ENCODE data around the gene DOK3. TPM values are rescaled to one million over a fixed set of nuclear protein-coding genes. Genes with fewer than 3 reads are reported as not detected.
A peak's percentile ranks its signal among the peaks of the same experiment; 100 is the strongest.

DOK3 gene
- total RNA-seq, 1 experiment from 2014 or later, result 12.4 TPM

DNA sequence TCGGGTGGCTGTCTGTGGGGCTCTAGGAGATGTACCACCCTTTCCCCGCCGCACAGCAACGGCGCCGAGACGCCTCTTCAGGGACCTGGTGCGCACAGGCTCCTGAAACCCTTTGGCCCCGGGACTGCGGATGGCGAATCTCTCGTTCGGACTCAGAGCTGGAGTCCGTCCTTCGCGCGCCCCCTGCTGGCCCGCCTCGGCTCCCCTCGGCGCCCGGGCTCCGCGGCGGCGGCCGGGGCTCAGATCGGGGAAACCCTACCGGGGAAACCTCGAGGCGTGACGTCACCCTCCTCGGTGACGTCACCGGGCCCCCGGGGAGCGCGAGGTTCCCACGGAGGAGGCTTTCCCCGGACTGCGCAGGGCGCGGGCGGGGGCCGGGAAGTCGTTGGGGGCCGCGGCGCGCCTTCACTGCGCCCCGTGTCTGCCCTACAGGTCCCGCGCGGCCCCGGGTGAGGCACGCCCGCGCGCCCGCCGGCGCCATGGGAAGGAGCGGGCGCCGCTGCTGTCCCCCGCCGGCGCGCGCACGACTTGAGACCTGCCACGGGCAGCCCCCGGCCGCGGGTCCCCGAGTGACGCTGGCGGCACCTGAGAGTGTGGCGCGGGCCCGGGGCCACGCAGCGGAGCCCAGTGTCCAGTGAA, 55.1 kb downstream of the DOK3 start (continued):
- TF ChIP-seq SIN3A (IDR thresholded peaks at IDR 0.05; ENCODE audit: borderline replicate concordance, insufficient read depth, low read depth, low read length), result 0 out of 2 replicates have a peak, but pooled peaks have one; percentile 72

DNA sequence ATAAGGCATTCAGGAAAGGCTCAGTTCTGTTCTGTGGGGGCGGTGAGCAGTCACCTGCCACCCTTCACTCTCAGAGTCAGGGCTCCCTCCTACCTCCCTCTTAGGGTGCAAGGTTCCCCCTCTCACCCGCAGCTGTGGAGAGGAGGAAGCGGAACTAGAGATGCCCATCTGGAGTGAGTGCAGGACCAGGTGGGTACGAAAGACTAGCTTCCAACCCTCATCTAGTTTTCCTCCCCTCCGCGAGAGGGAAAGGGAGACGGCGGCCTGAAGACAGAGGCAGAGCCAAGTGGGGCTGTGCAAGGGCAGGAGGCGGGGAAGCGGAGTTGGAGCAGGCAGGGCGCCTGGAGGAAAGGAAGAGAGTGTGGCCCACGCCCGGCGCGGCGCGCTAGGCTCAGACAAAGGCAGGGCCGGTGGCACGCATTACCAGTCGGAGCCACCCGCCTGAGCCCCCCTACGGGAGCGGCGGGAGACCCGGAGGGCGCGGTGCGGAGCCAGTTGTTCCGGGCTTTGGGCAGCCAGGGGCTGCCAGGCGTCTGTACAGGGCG, 55.7 kb downstream of the DOK3 start:
- in situ Hi-C loops (cut with HindIII; ENCODE audit: low pct_unique_long_range_greater_than_20kb, low sequenced_read_pairs), result no loop called here
- TF ChIP-seq TCF7L2 (IDR thresholded peaks at IDR 0.05; ENCODE audit: low read depth, low read length) (no peak), SIN3A (IDR thresholded peaks at IDR 0.05; ENCODE audit: borderline replicate concordance, insufficient read depth, low read depth, low read length) (no peak), POLR2AphosphoS5 (IDR thresholded peaks at IDR 0.05; ENCODE audit: low read depth, low read length) (no peak)
- TF ChIP-seq, protein P1, sequence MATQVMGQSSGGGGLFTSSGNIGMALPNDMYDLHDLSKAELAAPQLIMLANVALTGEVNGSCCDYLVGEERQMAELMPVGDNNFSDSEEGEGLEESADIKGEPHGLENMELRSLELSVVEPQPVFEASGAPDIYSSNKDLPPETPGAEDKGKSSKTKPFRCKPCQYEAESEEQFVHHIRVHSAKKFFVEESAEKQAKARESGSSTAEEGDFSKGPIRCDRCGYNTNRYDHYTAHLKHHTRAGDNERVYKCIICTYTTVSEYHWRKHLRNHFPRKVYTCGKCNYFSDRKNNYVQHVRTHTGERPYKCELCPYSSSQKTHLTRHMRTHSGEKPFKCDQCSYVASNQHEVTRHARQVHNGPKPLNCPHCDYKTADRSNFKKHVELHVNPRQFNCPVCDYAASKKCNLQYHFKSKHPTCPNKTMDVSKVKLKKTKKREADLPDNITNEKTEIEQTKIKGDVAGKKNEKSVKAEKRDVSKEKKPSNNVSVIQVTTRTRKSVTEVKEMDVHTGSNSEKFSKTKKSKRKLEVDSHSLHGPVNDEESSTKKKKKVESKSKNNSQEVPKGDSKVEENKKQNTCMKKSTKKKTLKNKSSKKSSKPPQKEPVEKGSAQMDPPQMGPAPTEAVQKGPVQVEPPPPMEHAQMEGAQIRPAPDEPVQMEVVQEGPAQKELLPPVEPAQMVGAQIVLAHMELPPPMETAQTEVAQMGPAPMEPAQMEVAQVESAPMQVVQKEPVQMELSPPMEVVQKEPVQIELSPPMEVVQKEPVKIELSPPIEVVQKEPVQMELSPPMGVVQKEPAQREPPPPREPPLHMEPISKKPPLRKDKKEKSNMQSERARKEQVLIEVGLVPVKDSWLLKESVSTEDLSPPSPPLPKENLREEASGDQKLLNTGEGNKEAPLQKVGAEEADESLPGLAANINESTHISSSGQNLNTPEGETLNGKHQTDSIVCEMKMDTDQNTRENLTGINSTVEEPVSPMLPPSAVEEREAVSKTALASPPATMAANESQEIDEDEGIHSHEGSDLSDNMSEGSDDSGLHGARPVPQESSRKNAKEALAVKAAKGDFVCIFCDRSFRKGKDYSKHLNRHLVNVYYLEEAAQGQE (IDR thresholded peaks at IDR 0.05; ENCODE audit: insufficient read depth in 1 of 2, low read depth in 2 of 2, low read length in 1 of 2), result no peak
- TF ChIP-seq, protein P2, sequence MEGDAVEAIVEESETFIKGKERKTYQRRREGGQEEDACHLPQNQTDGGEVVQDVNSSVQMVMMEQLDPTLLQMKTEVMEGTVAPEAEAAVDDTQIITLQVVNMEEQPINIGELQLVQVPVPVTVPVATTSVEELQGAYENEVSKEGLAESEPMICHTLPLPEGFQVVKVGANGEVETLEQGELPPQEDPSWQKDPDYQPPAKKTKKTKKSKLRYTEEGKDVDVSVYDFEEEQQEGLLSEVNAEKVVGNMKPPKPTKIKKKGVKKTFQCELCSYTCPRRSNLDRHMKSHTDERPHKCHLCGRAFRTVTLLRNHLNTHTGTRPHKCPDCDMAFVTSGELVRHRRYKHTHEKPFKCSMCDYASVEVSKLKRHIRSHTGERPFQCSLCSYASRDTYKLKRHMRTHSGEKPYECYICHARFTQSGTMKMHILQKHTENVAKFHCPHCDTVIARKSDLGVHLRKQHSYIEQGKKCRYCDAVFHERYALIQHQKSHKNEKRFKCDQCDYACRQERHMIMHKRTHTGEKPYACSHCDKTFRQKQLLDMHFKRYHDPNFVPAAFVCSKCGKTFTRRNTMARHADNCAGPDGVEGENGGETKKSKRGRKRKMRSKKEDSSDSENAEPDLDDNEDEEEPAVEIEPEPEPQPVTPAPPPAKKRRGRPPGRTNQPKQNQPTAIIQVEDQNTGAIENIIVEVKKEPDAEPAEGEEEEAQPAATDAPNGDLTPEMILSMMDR (IDR thresholded peaks at IDR 0.05), result no peak
- Histone ChIP-seq H3K27ac (ENCODE audit: low read length) (peak overlapping the region; percentile 78), H3K4me1 (ENCODE audit: control insufficient read depth, insufficient read depth, low read length) (peaks cover 47% of the 10 kb centered on the region), H3K36me3 (ENCODE audit: control insufficient read depth, insufficient read depth, low read length) (peaks cover 3% of the 10 kb centered on the region; the same call in 1 of the 2 replicates), H3K4me3 (ENCODE audit: low read depth in 2 of 2, low read length in 2 of 2) (peak overlapping the region; percentile 50 to 61), H3K9me3 (ENCODE audit: control insufficient read depth, insufficient read depth, low read depth, low read length) (no peaks in the 10 kb centered on the region), H3K27me3 (ENCODE audit: control insufficient read depth, insufficient read depth, low read length) (no peaks in the 10 kb centered on the region)
- DNase-seq (ENCODE audit: low read depth, low spot score) (no peak), ATAC-seq (peak; percentile 18)
- POLR2A ChIA-PET, result interaction anchor here (0.6 to 0.7 kb wide), 2 partner anchors 75 to 101 kb away, joined by 4 to 6 read pairs; no protein-coding TSS in a partner anchor
- CTCF ChIA-PET, result interaction anchor here (0.7 to 3.3 kb wide), 7 partner anchors 14 to 128 kb away, joined by 3 to 29 read pairs (median 6); partner anchors contain the start of gene GRK6
- no TSS peak for BruUV-seq (replicated peaks)
- intact Hi-C loops (cut with micrococcal nuclease; ENCODE audit: unreplicated experiment), result loop anchor here (10.0 kb wide), 1 partner anchor 139 kb away; the partner anchor contains the start of gene MXD3

DNA sequence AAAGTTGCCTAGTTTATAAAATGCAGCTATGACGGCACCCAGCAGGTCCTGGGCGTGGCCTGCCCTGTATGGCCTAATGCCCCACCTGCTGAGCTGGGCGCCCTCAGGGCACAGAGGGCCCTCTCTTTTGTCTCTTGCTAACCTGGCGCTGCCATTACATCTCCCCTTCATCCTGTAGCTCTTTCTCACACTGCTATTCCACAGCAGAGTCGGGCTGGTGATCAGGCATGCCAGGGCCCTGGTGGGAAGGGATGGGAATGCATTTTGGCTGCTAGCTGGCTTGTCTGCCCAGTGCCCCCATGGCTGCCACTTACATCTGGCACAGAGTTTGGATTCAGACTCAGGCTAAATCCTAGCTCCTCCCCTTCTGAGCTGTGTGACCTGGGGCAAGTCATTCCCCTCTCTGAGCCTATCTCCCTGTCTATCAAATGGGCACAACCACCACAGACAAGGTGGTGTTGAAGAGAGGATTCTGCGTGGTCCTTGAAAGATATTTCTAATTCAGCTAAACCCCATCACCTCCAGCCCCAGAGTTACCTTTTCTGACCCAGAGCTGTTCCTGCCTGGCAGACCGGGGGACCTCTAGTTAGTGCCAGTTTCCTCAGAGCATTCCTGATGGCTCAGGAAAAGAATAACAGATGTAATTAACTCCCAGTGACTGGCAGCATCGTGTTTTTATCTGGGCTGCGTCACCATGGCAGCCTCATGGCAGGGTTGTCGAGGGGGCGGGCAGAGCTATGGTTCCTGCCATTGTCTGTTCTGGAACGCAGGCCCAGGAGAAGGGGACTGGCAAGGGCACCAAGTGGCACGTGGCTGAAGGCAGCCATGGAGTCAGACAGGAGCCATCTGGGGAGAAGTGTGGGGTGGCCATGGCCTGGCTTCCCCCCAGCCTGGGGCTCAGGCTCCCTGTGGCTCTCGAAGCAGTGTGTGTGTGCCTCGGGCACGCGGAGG, 56.7 kb downstream of the DOK3 start:
- ATAC-seq (no peak), DNase-seq (ENCODE audit: low read depth, low spot score) (no peak)
- Histone ChIP-seq H3K27ac (ENCODE audit: low read length) (no peak overlapping the region; the same call in 1 of the 2 replicates), H3K9me3 (ENCODE audit: control insufficient read depth, insufficient read depth, low read depth, low read length) (no peaks in the 10 kb centered on the region), H3K4me3 (ENCODE audit: low read depth in 2 of 2, low read length in 2 of 2) (no peak overlapping the region), H3K36me3 (ENCODE audit: control insufficient read depth, insufficient read depth, low read length) (peaks cover 3% of the 10 kb centered on the region; the same call in 1 of the 2 replicates), H3K27me3 (ENCODE audit: control insufficient read depth, insufficient read depth, low read length) (no peaks in the 10 kb centered on the region), H3K4me1 (ENCODE audit: control insufficient read depth, insufficient read depth, low read length) (peaks cover 56% of the 10 kb centered on the region)
- POLR2A ChIA-PET, result interaction anchor here (0.5 kb wide), 1 partner anchor 27 kb away, joined by 4 read pairs; the partner anchor contains the start of gene GRK6
- in situ Hi-C loops (cut with HindIII; ENCODE audit: low pct_unique_long_range_greater_than_20kb, low sequenced_read_pairs) (no loop called here), intact Hi-C loops (cut with micrococcal nuclease; ENCODE audit: unreplicated experiment) (loop anchor here (10.0 kb wide), 1 partner anchor 138 kb away; the partner anchor contains the start of gene MXD3)
- no peak for TF ChIP-seq SIN3A (IDR thresholded peaks at IDR 0.05; ENCODE audit: borderline replicate concordance, insufficient read depth, low read depth, low read length)
- TF ChIP-seq POLR2AphosphoS5 (IDR thresholded peaks at IDR 0.05; ENCODE audit: low read depth, low read length), result no peak
- TF ChIP-seq, protein P2 (IDR thresholded peaks at IDR 0.05), result no peak
- TF ChIP-seq, protein P1 (IDR thresholded peaks at IDR 0.05; ENCODE audit: insufficient read depth in 1 of 2, low read depth in 2 of 2, low read length in 1 of 2), result no peak
- TF ChIP-seq TCF7L2 (IDR thresholded peaks at IDR 0.05; ENCODE audit: low read depth, low read length), result no peak
- CTCF ChIA-PET, result interaction anchor here (0.5 to 3.3 kb wide), 4 partner anchors 13 to 87 kb away, joined by 3 to 29 read pairs (median 5); no protein-coding TSS in a partner anchor
- no TSS peak for BruUV-seq (replicated peaks)
